ENCODE data around the gene RNASET2.
"Not testable (repeated sequence)": the region's sequence is repeated elsewhere in the genome, so short reads cannot be mapped to it uniquely, and the experiment has no call there.

RNASET2 gene

GRCh38 chr6:166900956-166901607 is 55.3 kb downstream of the RNASET2 start:
- DNase-seq, result no peak

- DNase-seq, result no peak
These were observed 56.1 kb downstream of the RNASET2 start for GRCh38 chr6:166900130-166900708.

DNA sequence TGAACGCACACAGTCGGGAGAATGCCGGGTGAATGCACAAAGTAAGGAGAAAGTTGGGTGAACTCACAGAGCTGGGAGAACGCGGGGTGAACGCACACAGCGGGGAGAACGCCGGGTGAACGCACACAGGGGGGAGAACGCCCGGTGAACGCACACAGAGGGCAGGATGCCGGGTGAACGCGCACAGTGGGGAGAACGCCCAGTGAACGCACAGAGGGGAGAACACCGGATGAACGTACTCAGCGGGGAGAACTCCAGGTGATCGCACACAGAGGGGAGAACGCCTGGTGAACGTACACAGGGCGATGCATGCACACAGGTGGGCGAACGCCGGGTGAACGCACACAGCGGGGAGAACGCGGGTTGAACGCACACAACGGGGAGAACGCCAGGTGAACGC is 57.4 kb downstream of the RNASET2 start:
- no peak for DNase-seq

DNA sequence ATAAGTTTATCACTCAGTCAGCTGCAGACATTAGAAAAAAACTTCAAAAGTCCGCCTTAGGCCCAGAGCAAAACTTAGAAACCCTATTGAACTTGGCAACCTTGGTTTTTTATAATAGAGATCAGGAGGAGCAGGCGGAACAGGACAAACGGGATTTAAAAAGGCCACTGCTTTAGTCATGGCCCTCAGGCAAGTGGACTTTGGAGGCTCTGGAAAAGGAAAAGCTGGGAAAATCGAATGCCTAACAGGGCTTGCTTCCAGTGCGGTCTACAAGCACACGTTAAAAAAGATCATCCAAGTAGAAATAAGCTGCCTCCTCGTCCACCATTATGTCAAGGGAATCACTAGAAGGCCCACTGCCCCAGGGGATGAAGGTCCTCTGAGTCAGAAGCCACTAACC is 61.7 kb downstream of the RNASET2 start:
- not testable (repeated sequence) for DNase-seq

- not testable (repeated sequence) for DNase-seq
These were observed 63.9 kb downstream of the RNASET2 start for GRCh38 chr6:166892472-166892871.

DNA sequence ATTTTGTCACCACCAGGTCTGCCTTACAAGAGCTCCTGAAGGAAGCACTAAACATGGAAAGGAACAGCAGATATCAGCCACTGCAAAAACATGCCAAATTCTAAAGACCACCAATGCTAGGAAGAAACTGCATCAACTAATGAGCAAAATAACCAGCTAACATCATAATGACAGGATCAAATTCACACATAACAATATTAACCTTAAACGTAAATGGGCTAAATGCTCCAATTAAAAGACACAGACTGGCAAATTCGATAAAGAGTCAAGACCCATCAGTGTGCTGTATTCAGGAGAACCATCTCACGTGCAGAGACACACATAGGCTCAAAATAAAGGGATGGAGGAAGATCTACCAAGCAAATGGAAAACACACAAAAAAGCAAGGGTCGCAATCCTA is 69.6 kb downstream of the RNASET2 start:
- DNase-seq, result not testable (repeated sequence)

DNA sequence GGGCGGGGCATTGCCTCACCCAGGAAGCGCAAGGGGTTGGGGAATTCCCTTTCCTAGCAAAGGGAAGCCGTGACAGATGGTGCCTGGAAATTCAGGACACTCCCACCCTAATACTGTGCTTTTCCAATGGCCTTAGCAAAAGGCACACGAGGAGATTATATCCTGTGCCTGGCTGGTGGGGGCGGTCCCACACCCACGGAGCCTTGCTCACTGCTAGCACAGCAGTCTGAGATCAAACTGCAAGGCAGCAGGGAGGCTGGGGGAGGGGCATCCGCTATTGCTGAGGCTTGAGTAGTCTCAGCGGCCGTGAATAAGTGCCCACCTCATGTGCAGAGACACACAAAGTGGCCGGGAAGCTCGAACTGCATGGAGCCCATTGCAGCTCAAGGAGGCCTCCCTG is 71.4 kb downstream of the RNASET2 start:
- DNase-seq, result not testable (repeated sequence)

GRCh38 chr6:166879594-166879993 is 76.8 kb downstream of the RNASET2 start:
- no peak for DNase-seq

Measured in retina (tissue), 1 donor.